H1 (cell line): ENCODE results near the gene ME3. TPM values are rescaled to one million over a fixed set of nuclear protein-coding genes. Genes with fewer than 3 reads are reported as not detected.

Experiments used
- BRCA1 ChIP-seq: IDR thresholded peaks from 2 replicates; pipeline ENCODE4 v1.6.1; 2012; ENCODE audit warnings: low read depth, low read length, improper control_type of control experiment
- CEBPB ChIP-seq: IDR thresholded peaks from 2 replicates; pipeline ENCODE4 v1.6.1; 2012; ENCODE audit warnings: low read depth, low read length
- CHD2 ChIP-seq: IDR thresholded peaks from 2 replicates; pipeline ENCODE4 v1.6.1; 2012; ENCODE audit warnings: low read length, improper control_type of control experiment
- CREB1 ChIP-seq: IDR thresholded peaks from 2 replicates; pipeline ENCODE4 v1.6.1; 2012; ENCODE audit warnings: inconsistent platforms
- CTCF ChIP-seq, 3 experiments: IDR thresholded peaks; 1 replicate in 2 of 3; 2 replicates in 1 of 3; pipeline versions ENCODE4 v1.5.1 to v1.6.1; 2011; ENCODE audit warnings: low read length in 3 of 3, mild to moderate bottlenecking in 3 of 3, inconsistent platforms in 2 of 3, low read depth in 1 of 3, moderate library complexity in 1 of 3; ENCODE audit not compliant: insufficient read depth in 1 of 3; ENCODE audit errors: control extremely low read depth in 1 of 3
- E2F6 ChIP-seq: IDR thresholded peaks from 2 replicates; pipeline ENCODE4 v1.6.1; 2012; ENCODE audit warnings: inconsistent platforms
- EGR1 ChIP-seq: IDR thresholded peaks from 2 replicates; pipeline ENCODE4 v1.6.1; 2011; ENCODE audit warnings: low read depth, low read length, borderline replicate concordance
- EP300 ChIP-seq, 2 experiments: IDR thresholded peaks; 1 replicate in 1 of 2; 2 replicates in 1 of 2; pipeline ENCODE4 v1.6.1; 2011 to 2012; ENCODE audit warnings: low read depth in 2 of 2, low read length in 2 of 2, mild to moderate bottlenecking in 2 of 2, borderline replicate concordance in 1 of 2, inconsistent platforms in 1 of 2, moderate library complexity in 1 of 2
- GABPA ChIP-seq: IDR thresholded peaks from 2 replicates; pipeline ENCODE4 v1.6.1; 2011; ENCODE audit warnings: mild to moderate bottlenecking, low read length, moderate library complexity, borderline replicate concordance; ENCODE audit not compliant: insufficient read depth
- HDAC2 ChIP-seq, 2 experiments: fragments of 300-600 bp in 1 of 2; sonication (generic) in 1 of 2; IDR thresholded peaks; 2 replicates each; pipeline ENCODE4 v1.6.1; 2011 to 2012; ENCODE audit warnings: low read depth in 2 of 2, low read length in 2 of 2, mild to moderate bottlenecking in 2 of 2, moderate library complexity in 2 of 2, borderline replicate concordance in 1 of 2, inconsistent platforms in 1 of 2
- JUND ChIP-seq: IDR thresholded peaks from 2 replicates; pipeline ENCODE4 v1.6.1; 2011; ENCODE audit warnings: mild to moderate bottlenecking, improper control_type of control experiment, low read length
- MAFK ChIP-seq: IDR thresholded peaks from 2 replicates; pipeline ENCODE4 v1.6.1; 2012; ENCODE audit warnings: low read depth, mild to moderate bottlenecking, improper control_type of control experiment, low read length
- NANOG ChIP-seq: IDR thresholded peaks from 2 replicates; pipeline ENCODE4 v1.6.1; 2011; ENCODE audit warnings: low read length, low read depth, mild to moderate bottlenecking, inconsistent platforms; ENCODE audit not compliant: insufficient read depth, poor library complexity, severe bottlenecking
- PHF8 ChIP-seq: fragments of 200-600 bp; sonication (generic); conservative IDR thresholded peaks from 2 replicates; pipeline ENCODE4 v1.7.1; 2012; ENCODE audit warnings: low read depth, mild to moderate bottlenecking, inconsistent platforms, low read length, moderate library complexity
- POLR2A ChIP-seq, 2 experiments: IDR thresholded peaks; 1 replicate in 1 of 2; 2 replicates in 1 of 2; pipeline ENCODE4 v1.6.1; 2011; ENCODE audit warnings: low read depth in 2 of 2, low read length in 2 of 2, mild to moderate bottlenecking in 2 of 2; ENCODE audit errors: control extremely low read depth in 1 of 2
- POU5F1 ChIP-seq: IDR thresholded peaks from 2 replicates; pipeline ENCODE4 v1.6.1; 2011; ENCODE audit warnings: low read depth, mild to moderate bottlenecking, low read length, moderate library complexity
- RNF2 ChIP-seq: fragments of 200-900, 300-1000 bp; sonication (generic); IDR thresholded peaks from 2 replicates; pipeline ENCODE4 v1.7.1; 2016; ENCODE audit warnings: borderline replicate concordance, low read depth, mild to moderate bottlenecking, antibody characterized with exemption, low read length; ENCODE audit not compliant: poor library complexity, severe bottlenecking; ENCODE audit errors: missing control alignments
- SIRT6 ChIP-seq: IDR thresholded peaks from one replicate; pipeline ENCODE4 v1.7.1; 2012; ENCODE audit warnings: low read length, inconsistent platforms
- SRF ChIP-seq: IDR thresholded peaks from 2 replicates; pipeline ENCODE4 v1.6.1; 2011; ENCODE audit warnings: mild to moderate bottlenecking, low read depth, low read length, moderate library complexity
- TEAD4 ChIP-seq: IDR thresholded peaks from 2 replicates; pipeline ENCODE4 v1.6.1; 2012; ENCODE audit warnings: low read depth, low read length, inconsistent platforms, mixed read lengths
- YY1 ChIP-seq: IDR thresholded peaks from 2 replicates; pipeline ENCODE4 v1.6.1; 2011; ENCODE audit warnings: low read depth, mild to moderate bottlenecking, low read length
- polyA plus RNA-seq, 7 experiments: library from polyadenylated mRNA; depleted of rRNA in 3 of 7; stranded (reverse) in 5 of 7; unstranded in 2 of 7; fragments of >200 nt in 5 of 7; fragments of 200-250 nt in 2 of 7; gene quantifications; 1 replicate in 5 of 7; 2 replicates in 1 of 7; 4 replicates in 1 of 7; pipeline versions ENCODE4 v1.2.1 to v1.2.3, GENCODE V29; 2011 to 2013; ENCODE audit warnings: missing spikeins in 2 of 7, mixed read lengths in 2 of 7
- total RNA-seq: library from RNA; stranded (reverse); fragmentation: NEBNext Ultra II Directional; extraction: Animal tissue kit (Norgen Biotek cat#: 25700); gene quantifications from 2 replicates; pipeline ENCODE4 v1.2.1, GENCODE V29; 2021

ME3 gene
- total and polyA plus RNA-seq, 2 of the 8 experiments (the other 6 are each of a cell fraction or from before 2014, with no cell fraction given) = 1.5 to 2.8 TPM

- TF ChIP-seq SIRT6 = no peak
- peak; percentile 82 to 99 (median 91) for TF ChIP-seq CTCF (IDR thresholded peaks at IDR 0.05; ENCODE audit: control extremely low read depth in 1 of 3, insufficient read depth in 1 of 3, low read depth in 1 of 3, low read length in 3 of 3)
- no peak for TF ChIP-seq HDAC2 (IDR thresholded peaks at IDR 0.05; ENCODE audit: borderline replicate concordance in 1 of 2, low read depth in 2 of 2, low read length in 2 of 2)
- no peak for TF ChIP-seq RNF2
- no peak for TF ChIP-seq JUND
- no peak for TF ChIP-seq E2F6
- 0 out of 2 replicates have a peak, but pooled peaks have one; percentile 19 for TF ChIP-seq CEBPB
- 0 out of 2 replicates have a peak, but pooled peaks have one; percentile 36 for TF ChIP-seq YY1
- no peak for TF ChIP-seq CHD2
- peak; percentile 14; the same call in 1 of the 2 replicates for TF ChIP-seq MAFK
- no peak for TF ChIP-seq PHF8
- TF ChIP-seq EP300 (IDR thresholded peaks at IDR 0.05; ENCODE audit: borderline replicate concordance in 1 of 2, low read depth in 2 of 2, low read length in 2 of 2) = no peak
- TF ChIP-seq SRF = no peak
- TF ChIP-seq POLR2A (IDR thresholded peaks at IDR 0.05; ENCODE audit: control extremely low read depth in 1 of 2, low read depth in 2 of 2, low read length in 2 of 2) = no peak
- TF ChIP-seq TEAD4 = no peak
- 0 out of 2 replicates have a peak, but pooled peaks have one; percentile 35 for TF ChIP-seq POU5F1
- peak; percentile 52 for TF ChIP-seq NANOG
- TF ChIP-seq EGR1 = no peak
- no peak for TF ChIP-seq BRCA1
- TF ChIP-seq GABPA = no peak
- TF ChIP-seq CREB1 = no peak
Measured at GRCh38 chr11:86571273-86571948, 101.0 kb downstream of the ME3 start (continued).
